ENCODE data around the gene COL11A1.
"Not testable (repeated sequence)": the region's sequence is repeated elsewhere in the genome, so short reads cannot be mapped to it uniquely, and the experiment has no call there.

Gene COL11A1

GRCh38 chr1:103101399-103101798 lies 6.9 kb downstream of the COL11A1 start:
- in situ Hi-C loops (cut with HindIII; ENCODE audit: low pct_ligation_motif_present, low pct_unique_long_range_greater_than_20kb, low sequenced_read_pairs) = no loop called here
- DNase-seq = no peak

- DNase-seq = no peak
- in situ Hi-C loops (cut with HindIII; ENCODE audit: low pct_ligation_motif_present, low pct_unique_long_range_greater_than_20kb, low sequenced_read_pairs) = no loop called here
These were observed 19.1 kb downstream of the COL11A1 start for GRCh38 chr1:103089221-103089620.

DNA sequence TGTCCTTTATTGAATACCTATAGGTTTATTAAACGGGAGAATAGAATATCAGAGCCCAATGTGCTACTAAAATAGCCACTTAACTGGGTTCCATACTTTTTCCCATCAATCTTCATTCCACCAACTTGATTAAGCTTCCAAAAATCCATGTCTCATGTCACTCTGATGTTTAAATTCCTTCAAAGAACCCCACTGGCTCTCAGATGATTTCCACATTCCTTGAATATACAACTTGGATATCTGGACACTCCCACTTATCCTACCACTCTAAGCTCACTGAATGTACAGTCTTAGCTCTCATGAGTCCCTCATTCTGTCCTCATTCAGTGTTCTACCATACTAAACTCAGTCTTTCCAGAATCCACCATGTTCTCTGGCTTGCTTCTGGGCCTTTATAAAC lies 21.1 kb downstream of the COL11A1 start:
- DNase-seq = no peak
- in situ Hi-C loops (cut with HindIII; ENCODE audit: low pct_ligation_motif_present, low pct_unique_long_range_greater_than_20kb, low sequenced_read_pairs) = no loop called here

DNA sequence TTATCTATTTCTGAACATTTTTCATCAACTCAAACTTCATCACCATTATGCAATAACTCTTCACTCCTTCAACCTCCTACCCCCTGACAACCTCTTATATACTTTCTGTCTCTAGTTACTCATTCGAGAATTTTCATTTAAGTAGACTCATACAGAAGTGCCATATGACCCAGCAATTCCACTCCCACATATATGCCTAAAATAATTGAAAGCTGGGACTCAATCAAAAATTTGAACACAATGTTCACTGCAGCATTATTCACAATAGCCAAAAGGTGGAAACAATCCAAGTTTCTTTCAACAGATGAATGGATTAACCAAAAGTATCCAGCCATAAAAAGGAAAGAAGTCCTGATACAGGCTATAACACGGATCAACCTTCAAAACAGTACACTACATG lies 24.1 kb downstream of the COL11A1 start:
- no peak for DNase-seq
- in situ Hi-C loops (cut with HindIII; ENCODE audit: low pct_ligation_motif_present, low pct_unique_long_range_greater_than_20kb, low sequenced_read_pairs) = no loop called here

DNA sequence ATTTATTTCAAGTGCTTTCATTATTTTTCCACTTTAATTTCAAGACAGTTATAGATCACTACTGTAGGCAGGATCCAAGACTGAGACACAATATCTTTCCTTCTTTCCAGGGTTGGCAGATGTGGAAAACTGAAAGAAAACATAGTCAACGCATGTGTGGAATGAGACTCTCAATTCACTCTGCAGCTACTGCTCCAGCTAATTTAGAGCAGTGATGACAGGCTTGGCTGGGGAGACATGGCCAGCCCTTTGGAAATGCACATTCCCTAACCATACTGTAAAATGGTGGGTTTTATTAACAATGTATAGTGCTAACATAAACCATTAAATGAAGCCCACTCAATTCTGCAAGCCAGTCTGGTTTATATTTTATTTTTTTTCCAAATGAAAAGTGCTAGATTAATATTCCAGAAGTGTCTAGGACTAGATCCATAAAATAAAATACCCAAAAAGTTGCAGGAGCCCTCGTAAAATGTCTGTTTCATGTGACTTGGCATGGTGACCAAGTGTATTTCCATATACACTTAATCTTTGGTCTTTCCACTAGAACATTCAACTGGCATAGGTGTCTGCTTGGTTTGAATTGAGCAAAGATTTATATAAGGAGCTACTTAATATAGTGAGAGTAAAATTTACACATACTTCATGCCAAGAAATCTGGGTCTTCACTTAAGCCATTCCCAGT lies 32.9 kb downstream of the COL11A1 start:
- no peak for DNase-seq
- in situ Hi-C loops (cut with HindIII; ENCODE audit: low pct_ligation_motif_present, low pct_unique_long_range_greater_than_20kb, low sequenced_read_pairs) = no loop called here

DNA sequence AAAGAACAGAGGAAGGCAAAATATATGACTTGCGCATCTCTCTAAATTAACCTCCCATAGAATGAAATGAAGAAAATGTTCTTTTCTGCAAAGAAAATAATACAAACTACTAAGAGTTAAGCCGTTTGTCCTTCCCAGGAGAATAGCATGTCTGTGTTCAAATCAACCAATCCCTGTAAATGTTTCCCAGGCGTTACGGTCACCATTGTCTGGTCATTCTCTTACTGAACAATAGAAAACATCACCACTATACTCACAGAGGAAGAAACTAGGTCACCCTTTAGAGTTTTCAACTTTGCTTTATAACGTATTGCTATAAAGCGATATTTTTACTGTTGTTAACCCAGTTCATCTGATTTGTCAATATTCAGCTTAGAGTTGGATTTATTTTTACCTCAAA lies 34.1 kb downstream of the COL11A1 start:
- no peak for DNase-seq
- in situ Hi-C loops (cut with HindIII; ENCODE audit: low pct_ligation_motif_present, low pct_unique_long_range_greater_than_20kb, low sequenced_read_pairs) = no loop called here

DNA sequence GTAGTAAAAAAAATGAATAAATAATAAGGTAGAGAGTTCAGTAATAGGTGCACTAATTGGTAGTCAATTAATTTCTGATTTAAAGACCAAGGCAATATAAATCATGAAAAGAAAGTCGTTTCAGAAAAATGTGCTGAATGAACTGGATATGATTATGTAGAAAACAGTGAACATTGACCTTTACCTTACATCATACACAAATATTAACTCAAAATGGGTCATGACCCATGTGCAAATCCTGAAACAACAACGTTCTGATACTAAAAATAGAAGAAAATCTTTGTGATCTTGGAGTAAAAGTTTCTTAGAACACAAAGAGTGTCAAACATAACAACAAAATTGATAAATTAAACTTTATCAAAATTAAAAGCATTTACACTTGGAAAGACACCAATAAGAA lies 39.1 kb downstream of the COL11A1 start:
- in situ Hi-C loops (cut with HindIII; ENCODE audit: low pct_ligation_motif_present, low pct_unique_long_range_greater_than_20kb, low sequenced_read_pairs) = no loop called here
- DNase-seq = no peak

GRCh38 chr1:103063921-103064320 lies 44.4 kb downstream of the COL11A1 start:
- in situ Hi-C loops (cut with HindIII; ENCODE audit: low pct_ligation_motif_present, low pct_unique_long_range_greater_than_20kb, low sequenced_read_pairs) = no loop called here
- no peak for DNase-seq

DNA sequence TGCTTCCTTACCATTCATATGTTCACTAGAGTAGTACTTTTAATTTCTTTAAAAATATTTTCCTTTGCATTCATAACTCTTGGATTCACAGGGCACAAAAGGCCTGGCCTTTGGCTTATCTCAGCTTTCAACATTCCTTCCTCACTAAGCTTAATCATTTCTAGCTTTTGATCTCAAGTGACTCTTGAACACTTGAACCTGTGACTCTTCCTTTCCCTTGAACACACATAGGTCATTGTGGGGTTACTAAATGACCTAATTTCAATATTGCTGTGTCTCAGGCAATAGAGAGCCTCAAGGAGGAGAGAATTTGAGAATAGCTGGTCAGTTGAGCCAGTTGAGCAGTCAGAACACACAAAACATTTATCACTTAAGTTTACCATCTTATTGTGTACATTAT lies 49.9 kb downstream of the COL11A1 start:
- in situ Hi-C loops (cut with HindIII; ENCODE audit: low pct_ligation_motif_present, low pct_unique_long_range_greater_than_20kb, low sequenced_read_pairs) = no loop called here
- DNase-seq = no peak

GRCh38 chr1:103056423-103056822 lies 51.9 kb downstream of the COL11A1 start:
- in situ Hi-C loops (cut with HindIII; ENCODE audit: low pct_ligation_motif_present, low pct_unique_long_range_greater_than_20kb, low sequenced_read_pairs) = no loop called here
- DNase-seq = no peak

GRCh38 chr1:103028110-103028509 lies 80.2 kb downstream of the COL11A1 start:
- DNase-seq; in situ Hi-C loops (cut with HindIII; ENCODE audit: low pct_ligation_motif_present, low pct_unique_long_range_greater_than_20kb, low sequenced_read_pairs): not testable (repeated sequence)

- in situ Hi-C loops (cut with HindIII; ENCODE audit: low pct_ligation_motif_present, low pct_unique_long_range_greater_than_20kb, low sequenced_read_pairs) = no loop called here
- DNase-seq = no peak
These were observed 82.4 kb downstream of the COL11A1 start for GRCh38 chr1:103025858-103026409.

GRCh38 chr1:103024051-103024450 lies 84.3 kb downstream of the COL11A1 start:
- DNase-seq = no peak

DNA sequence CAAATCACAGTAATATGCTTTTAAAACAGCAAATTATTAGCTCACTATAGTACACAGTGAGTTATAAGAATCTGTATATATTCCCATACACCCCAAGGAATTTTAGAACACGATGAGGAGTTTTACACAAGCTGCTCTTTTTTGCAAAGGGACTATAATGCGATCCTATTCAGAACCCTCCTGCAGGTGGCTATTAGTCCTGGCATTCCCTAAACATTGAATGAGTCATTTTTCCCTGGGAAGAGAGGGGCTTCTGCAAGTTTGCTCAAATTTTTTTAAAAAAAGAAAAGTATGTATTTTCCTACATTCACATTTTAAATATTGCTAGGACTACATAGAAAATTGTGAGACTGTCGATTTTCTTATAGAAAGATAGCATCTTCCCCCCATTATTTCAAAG lies 106.3 kb downstream of the COL11A1 start:
- DNase-seq = no peak
- in situ Hi-C loops (cut with HindIII; ENCODE audit: low pct_ligation_motif_present, low pct_unique_long_range_greater_than_20kb, low sequenced_read_pairs) = no loop called here

More at GRCh38 chr1:103024051-103024450, 84.3 kb downstream of the COL11A1 start:
- in situ Hi-C loops (cut with HindIII; ENCODE audit: low pct_ligation_motif_present, low pct_unique_long_range_greater_than_20kb, low sequenced_read_pairs) = no loop called here

- in situ Hi-C loops (cut with HindIII; ENCODE audit: low pct_ligation_motif_present, low pct_unique_long_range_greater_than_20kb, low sequenced_read_pairs) = no loop called here
- no peak for DNase-seq
These were observed 129.4 kb downstream of the COL11A1 start for GRCh38 chr1:102978874-102979273.

- DNase-seq = no peak
- in situ Hi-C loops (cut with HindIII; ENCODE audit: low pct_ligation_motif_present, low pct_unique_long_range_greater_than_20kb, low sequenced_read_pairs) = no loop called here
These were observed 131.0 kb downstream of the COL11A1 start for GRCh38 chr1:102977292-102977691.

GRCh38 chr1:102970496-102971078 lies 137.7 kb downstream of the COL11A1 start:
- in situ Hi-C loops (cut with HindIII; ENCODE audit: low pct_ligation_motif_present, low pct_unique_long_range_greater_than_20kb, low sequenced_read_pairs) = no loop called here
- peak; percentile 70 for DNase-seq

- in situ Hi-C loops (cut with HindIII; ENCODE audit: low pct_ligation_motif_present, low pct_unique_long_range_greater_than_20kb, low sequenced_read_pairs) = no loop called here
- no peak for DNase-seq
These were observed 140.5 kb downstream of the COL11A1 start for GRCh38 chr1:102967786-102968185.

DNA sequence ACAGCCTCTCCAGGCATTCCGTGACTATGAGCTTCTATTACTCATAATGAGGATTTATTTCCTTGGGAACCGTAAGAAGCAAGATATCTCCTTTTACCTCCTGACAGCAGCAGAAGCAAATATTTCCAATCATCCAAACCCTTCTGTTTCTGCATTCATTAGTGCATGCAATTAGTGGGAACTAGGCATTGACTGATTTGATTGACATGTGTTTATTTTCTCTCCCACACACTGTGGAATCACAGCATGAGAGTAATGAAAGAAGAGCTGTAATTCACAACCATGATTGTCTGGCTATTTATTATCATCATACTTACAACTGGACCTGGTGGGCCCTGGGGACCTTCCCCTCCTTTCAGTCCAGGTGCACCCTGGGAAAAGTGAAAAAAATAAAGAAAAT lies 146.8 kb downstream of the COL11A1 start:
- in situ Hi-C loops (cut with HindIII; ENCODE audit: low pct_ligation_motif_present, low pct_unique_long_range_greater_than_20kb, low sequenced_read_pairs) = no loop called here
- no peak for DNase-seq

DNA sequence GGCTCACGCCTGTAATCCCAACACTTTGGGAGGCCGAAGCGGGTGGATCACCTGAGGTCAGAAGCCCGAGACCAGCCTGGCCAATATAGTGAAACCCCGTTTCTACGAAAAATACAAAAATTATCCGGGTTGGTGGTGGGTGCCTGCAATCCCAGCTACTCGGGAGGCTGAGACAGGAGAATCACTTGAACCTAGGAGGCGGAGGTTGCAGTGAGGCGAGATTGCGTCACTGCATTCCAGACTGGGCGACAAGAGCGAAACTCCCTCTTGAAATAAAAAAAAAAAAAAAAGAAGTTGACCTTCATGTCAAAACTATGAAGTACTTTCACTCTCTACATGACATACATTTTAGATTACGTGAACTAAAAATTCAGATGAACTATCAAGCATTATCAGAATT lies 153.7 kb downstream of the COL11A1 start:
- in situ Hi-C loops (cut with HindIII; ENCODE audit: low pct_ligation_motif_present, low pct_unique_long_range_greater_than_20kb, low sequenced_read_pairs) = no loop called here

More for the DNA sequence above, 153.7 kb downstream of the COL11A1 start:
- DNase-seq = no peak

All from ACHN (cell line).